H9 (cell line): Measurements from ENCODE around the gene CDX2. TPM values are rescaled to one million over a fixed set of nuclear protein-coding genes. Genes with fewer than 3 reads are reported as not detected.

Experiments used
- DNase-seq: peaks from one replicate; pipeline ENCODE4 v3.0.0-alpha.2; 2017
- H2AFZ ChIP-seq: one replicate; pipeline ENCODE4 v1.6.1; 2013; ENCODE audit warnings: mild to moderate bottlenecking, low read length, control low read depth, moderate library complexity
- H2AK5ac ChIP-seq: 2 replicates; pipeline ENCODE4 v1.6.1; 2013; ENCODE audit warnings: low read length, control low read depth, mixed read lengths; ENCODE audit not compliant: insufficient read length
- H2BK120ac ChIP-seq: one replicate; pipeline ENCODE4 v1.6.1; 2013; ENCODE audit warnings: low read depth, mild to moderate bottlenecking, low read length, control low read depth, inconsistent platforms; ENCODE audit not compliant: poor library complexity, severe bottlenecking
- H2BK12ac ChIP-seq: 2 replicates; pipeline ENCODE4 v1.6.1; 2013; ENCODE audit warnings: low read length, control low read depth, mixed read lengths, low read depth; ENCODE audit not compliant: insufficient read length
- H2BK15ac ChIP-seq: 2 replicates; pipeline ENCODE4 v1.6.1; 2013; ENCODE audit warnings: low read depth, low read length, control low read depth
- H2BK20ac ChIP-seq: one replicate; pipeline ENCODE4 v1.6.1; 2013; ENCODE audit warnings: low read depth, mild to moderate bottlenecking, low read length, control low read depth, inconsistent platforms; ENCODE audit not compliant: poor library complexity, severe bottlenecking
- H2BK5ac ChIP-seq: 2 replicates; pipeline ENCODE4 v1.6.1; 2013; ENCODE audit warnings: low read length, control low read depth, mixed read lengths; ENCODE audit not compliant: insufficient read length
- H3K14ac ChIP-seq: 2 replicates; pipeline ENCODE4 v1.6.1; 2013; ENCODE audit warnings: low read length, control low read depth; ENCODE audit not compliant: insufficient read depth
- H3K18ac ChIP-seq: 2 replicates; pipeline ENCODE4 v1.6.1; 2013; ENCODE audit warnings: low read depth, mild to moderate bottlenecking, mixed read lengths, low read length, control low read depth; ENCODE audit not compliant: insufficient read length
- H3K23ac ChIP-seq: 2 replicates; pipeline ENCODE4 v1.6.1; 2013; ENCODE audit warnings: low read length, control low read depth, mixed read lengths, low read depth; ENCODE audit not compliant: insufficient read length
- H3K23me2 ChIP-seq: 2 replicates; pipeline ENCODE4 v1.6.1; 2013; ENCODE audit warnings: low read depth, mild to moderate bottlenecking, mixed read lengths, low read length, control low read depth; ENCODE audit not compliant: insufficient read length, poor library complexity, severe bottlenecking
- H3K27ac ChIP-seq: 2 replicates; pipeline ENCODE4 v1.5.1; 2013; ENCODE audit warnings: low read length, control low read depth, mixed read lengths, low read depth; ENCODE audit not compliant: insufficient read length
- H3K27me3 ChIP-seq: 2 replicates; pipeline ENCODE4 v1.6.1; 2013; ENCODE audit warnings: low read length, control low read depth, inconsistent platforms; ENCODE audit not compliant: insufficient read depth
- H3K4ac ChIP-seq: 2 replicates; pipeline ENCODE4 v1.6.1; 2013; ENCODE audit warnings: low read depth, mild to moderate bottlenecking, control low read depth, inconsistent platforms, low read length, moderate library complexity
- H3K4me1 ChIP-seq: 2 replicates; pipeline ENCODE4 v1.6.1; 2013; ENCODE audit warnings: low read length, control low read depth, inconsistent platforms; ENCODE audit not compliant: insufficient read depth
- H3K4me2 ChIP-seq: 2 replicates; pipeline ENCODE4 v1.6.1; 2013; ENCODE audit warnings: low read length, control low read depth, mixed read lengths; ENCODE audit not compliant: insufficient read length, insufficient read depth
- H3K56ac ChIP-seq: 2 replicates; pipeline ENCODE4 v1.6.1; 2013; ENCODE audit warnings: low read depth, mild to moderate bottlenecking, mixed read lengths, low read length, control low read depth; ENCODE audit not compliant: insufficient read length
- H3K79me1 ChIP-seq: 2 replicates; pipeline ENCODE4 v1.6.1; 2013; ENCODE audit warnings: low read depth, mild to moderate bottlenecking, moderate library complexity, low read length, control low read depth, inconsistent platforms; ENCODE audit not compliant: insufficient read depth, poor library complexity, severe bottlenecking
- H3K79me2 ChIP-seq: 2 replicates; pipeline ENCODE4 v1.6.1; 2013; ENCODE audit warnings: low read length, control low read depth, inconsistent platforms; ENCODE audit not compliant: insufficient read depth
- H3K9ac ChIP-seq: 2 replicates; pipeline ENCODE4 v1.6.1; 2013; ENCODE audit warnings: low read length, control low read depth, mixed read lengths; ENCODE audit not compliant: insufficient read length; ENCODE audit errors: extremely low read depth
- H3K9me3 ChIP-seq: one replicate; pipeline ENCODE4 v1.6.1; 2013; ENCODE audit warnings: low read depth, low read length, inconsistent platforms; ENCODE audit not compliant: control insufficient read depth
- H3T11ph ChIP-seq: one replicate; pipeline ENCODE4 v1.6.1; 2013; ENCODE audit warnings: mild to moderate bottlenecking, low read length, control low read depth, inconsistent platforms
- H4K20me1 ChIP-seq: one replicate; pipeline ENCODE4 v1.6.1; 2013; ENCODE audit not compliant: control insufficient read depth, insufficient read length, insufficient read depth
- H4K5ac ChIP-seq: 2 replicates; pipeline ENCODE4 v1.6.1; 2013; ENCODE audit warnings: low read depth, mild to moderate bottlenecking, mixed read lengths, low read length, control low read depth; ENCODE audit not compliant: insufficient read length
- H4K8ac ChIP-seq: replicated peaks from 2 replicates; pipeline ENCODE4 v1.6.1; 2013; ENCODE audit warnings: low read length, control low read depth, mixed read lengths, low read depth; ENCODE audit not compliant: insufficient read length
- H4K91ac ChIP-seq: 2 replicates; pipeline ENCODE4 v1.6.1; 2013; ENCODE audit warnings: low read depth, mild to moderate bottlenecking, moderate library complexity, mixed read lengths, low read length, control low read depth; ENCODE audit not compliant: insufficient read length
- H3K27ac Mint-ChIP-seq, 3 experiments: 2 replicates in 2 of 3; 3 replicates in 1 of 3; pipeline ENCODE4 v1.8.0; 2020 to 2021; ENCODE audit warnings: mixed read lengths in 3 of 3, mild to moderate bottlenecking in 1 of 3, moderate library complexity in 1 of 3
- H3K27me3 Mint-ChIP-seq: 2 replicates; pipeline ENCODE4 v1.8.0; 2021; ENCODE audit warnings: low read depth, mild to moderate bottlenecking, moderate library complexity, mixed read lengths
- H3K36me3 Mint-ChIP-seq, 3 experiments: 2 replicates in 2 of 3; 3 replicates in 1 of 3; pipeline ENCODE4 v1.8.0; 2020 to 2021; ENCODE audit warnings: low read depth in 3 of 3, mixed read lengths in 3 of 3; ENCODE audit not compliant: insufficient read depth in 1 of 3
- H3K4me1 Mint-ChIP-seq, 2 experiments: 2 replicates each; pipeline ENCODE4 v1.8.0; 2020; ENCODE audit warnings: mixed read lengths in 2 of 2
- H3K4me3 Mint-ChIP-seq, 2 experiments: 2 replicates in 1 of 2; 3 replicates in 1 of 2; pipeline ENCODE4 v1.8.0; 2020 to 2021; ENCODE audit warnings: mild to moderate bottlenecking in 2 of 2, mixed read lengths in 2 of 2, moderate library complexity in 1 of 2
- H3K9me3 Mint-ChIP-seq, 2 experiments: 2 replicates in 1 of 2; 3 replicates in 1 of 2; pipeline ENCODE4 v1.8.0; 2020; ENCODE audit warnings: mild to moderate bottlenecking in 2 of 2, mixed read lengths in 2 of 2, moderate library complexity in 1 of 2
- WGBS: extraction: QIAGEN DNeasy Blood & Tissue Kit; methylation state at CpG from one replicate; pipeline ENCODE4 v1.1.7; 2013; ENCODE audit warnings: missing lambda C conversion rate, low lambda C conversion rate, mixed read lengths; ENCODE audit not compliant: insufficient read length; ENCODE audit errors: extremely low coverage; 5-methylcytosine and 5-hydroxymethylcytosine counted together
- total RNA-seq: library from RNA; stranded (reverse); gene quantifications from 2 replicates; pipeline ENCODE4 v1.2.1, GENCODE V29; 2021
- TF ChIP-seq, protein P1 (sequence below): fragments of 200-600 bp; sonication (generic); conservative IDR thresholded peaks from 3 replicates; pipeline ENCODE4 v1.8.0; 2021; ENCODE audit warnings: antibody characterized with exemption, mild to moderate bottlenecking

CDX2 gene
- total RNA-seq, 1 experiment from 2014 or later = not detected

DNA sequence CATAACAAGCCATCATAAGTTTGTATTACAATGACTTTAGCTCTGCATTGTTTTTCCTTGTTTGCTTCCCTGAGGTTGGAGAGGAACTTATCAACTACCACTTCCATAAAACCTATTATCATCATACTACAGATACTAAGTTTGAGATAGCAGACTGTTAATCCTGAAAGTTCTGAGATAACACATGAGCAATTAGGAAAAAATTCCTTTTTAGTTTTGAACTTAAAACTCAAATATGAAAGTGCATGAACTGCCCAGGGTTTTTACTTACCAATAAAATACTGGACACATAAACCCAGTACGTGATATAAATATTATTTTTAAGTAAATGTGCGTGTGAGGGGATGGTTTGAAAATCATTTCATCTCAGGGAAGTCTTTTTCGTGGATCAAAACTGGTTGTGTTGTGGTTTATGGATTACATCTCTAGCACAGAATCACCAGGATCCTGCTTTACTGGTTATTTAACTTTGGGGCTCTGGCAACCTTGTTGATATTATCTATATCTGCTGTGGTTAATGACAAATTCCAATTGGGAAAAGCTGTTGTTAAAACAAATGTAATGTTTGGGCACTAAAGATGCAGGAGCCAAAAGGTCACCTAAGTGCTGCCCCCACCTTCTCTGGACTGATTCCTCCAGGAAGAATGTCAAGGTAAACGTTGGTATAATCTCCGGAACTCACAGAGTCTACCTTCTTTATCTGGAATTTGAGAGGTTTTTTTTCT, 12.4 kb downstream of the CDX2 start:
- no peak overlapping the region for H3K4me3 Mint-ChIP-seq
- Histone ChIP-seq H3K23ac (no peak overlapping the region), H2BK5ac (no peak overlapping the region), H3K14ac (no peak overlapping the region), H4K91ac (no peak overlapping the region), H4K20me1 (no peaks in the 10 kb centered on the region), H3K56ac (no peak overlapping the region), H2BK12ac (no peak overlapping the region), H2AK5ac (no peak overlapping the region), H2BK15ac (no peak overlapping the region), H3K9ac (no peak overlapping the region), H2AFZ (no peak overlapping the region), H3K79me2 (no peaks in the 10 kb centered on the region), H3K4me1 (peaks cover 2% of the 10 kb centered on the region; the same call in 1 of the 2 replicates), H3K4ac (no peak overlapping the region), H3K23me2 (peaks cover 7% of the 10 kb centered on the region), H2BK120ac (no peak overlapping the region), H3T11ph (no peak overlapping the region), H2BK20ac (no peak overlapping the region), H3K18ac (no peak overlapping the region), H3K79me1 (no peaks in the 10 kb centered on the region), H3K27ac (no peak overlapping the region), H3K27me3 (peaks cover 87% of the 10 kb centered on the region), H4K5ac (no peak overlapping the region), H3K9me3 (no peaks in the 10 kb centered on the region), H4K8ac (no peak overlapping the region), H3K4me2 (no peak overlapping the region)
- peaks cover 98% of the 10 kb centered on the region for H3K27me3 Mint-ChIP-seq
- no CpG with 5 or more reads among the region's 5 CpGs for WGBS
- no peaks in the 10 kb centered on the region for H3K36me3 Mint-ChIP-seq
- peaks cover 4 to 20% of the 10 kb centered on the region in 2 experiments for H3K4me1 Mint-ChIP-seq
- no peak overlapping the region for H3K27ac Mint-ChIP-seq
- TF ChIP-seq, protein P1, sequence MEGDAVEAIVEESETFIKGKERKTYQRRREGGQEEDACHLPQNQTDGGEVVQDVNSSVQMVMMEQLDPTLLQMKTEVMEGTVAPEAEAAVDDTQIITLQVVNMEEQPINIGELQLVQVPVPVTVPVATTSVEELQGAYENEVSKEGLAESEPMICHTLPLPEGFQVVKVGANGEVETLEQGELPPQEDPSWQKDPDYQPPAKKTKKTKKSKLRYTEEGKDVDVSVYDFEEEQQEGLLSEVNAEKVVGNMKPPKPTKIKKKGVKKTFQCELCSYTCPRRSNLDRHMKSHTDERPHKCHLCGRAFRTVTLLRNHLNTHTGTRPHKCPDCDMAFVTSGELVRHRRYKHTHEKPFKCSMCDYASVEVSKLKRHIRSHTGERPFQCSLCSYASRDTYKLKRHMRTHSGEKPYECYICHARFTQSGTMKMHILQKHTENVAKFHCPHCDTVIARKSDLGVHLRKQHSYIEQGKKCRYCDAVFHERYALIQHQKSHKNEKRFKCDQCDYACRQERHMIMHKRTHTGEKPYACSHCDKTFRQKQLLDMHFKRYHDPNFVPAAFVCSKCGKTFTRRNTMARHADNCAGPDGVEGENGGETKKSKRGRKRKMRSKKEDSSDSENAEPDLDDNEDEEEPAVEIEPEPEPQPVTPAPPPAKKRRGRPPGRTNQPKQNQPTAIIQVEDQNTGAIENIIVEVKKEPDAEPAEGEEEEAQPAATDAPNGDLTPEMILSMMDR = no peak
- H3K9me3 Mint-ChIP-seq = peaks cover 2 to 11% of the 10 kb centered on the region in 2 experiments; a peak in 2 of 5 replicates
- DNase-seq = no peak
